Measurements from ENCODE around the gene TXNDC17.

Gene TXNDC17

DNA sequence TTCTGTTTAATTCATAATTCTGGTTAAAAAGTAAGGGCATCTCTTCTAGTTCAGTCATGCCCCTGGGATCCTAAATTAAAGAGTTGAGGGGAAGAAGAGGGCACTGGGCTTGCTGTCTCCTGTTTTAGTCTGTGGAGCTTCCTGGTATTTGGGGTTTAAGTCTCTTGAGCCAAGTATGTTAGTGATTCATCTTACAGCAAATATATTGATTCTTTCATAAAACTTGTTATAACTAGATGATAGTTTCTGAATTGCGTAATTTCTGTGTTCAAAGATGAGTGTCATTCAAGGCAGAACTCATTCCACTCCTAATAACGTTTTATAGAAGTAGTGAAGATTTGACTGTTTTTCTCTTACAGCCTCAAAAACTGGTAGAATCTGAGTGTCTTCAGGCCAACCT is 1.7 kb downstream of the TXNDC17 start:
- DNase-seq (ENCODE audit: extremely low read depth, insufficient read length): no peak

DNA sequence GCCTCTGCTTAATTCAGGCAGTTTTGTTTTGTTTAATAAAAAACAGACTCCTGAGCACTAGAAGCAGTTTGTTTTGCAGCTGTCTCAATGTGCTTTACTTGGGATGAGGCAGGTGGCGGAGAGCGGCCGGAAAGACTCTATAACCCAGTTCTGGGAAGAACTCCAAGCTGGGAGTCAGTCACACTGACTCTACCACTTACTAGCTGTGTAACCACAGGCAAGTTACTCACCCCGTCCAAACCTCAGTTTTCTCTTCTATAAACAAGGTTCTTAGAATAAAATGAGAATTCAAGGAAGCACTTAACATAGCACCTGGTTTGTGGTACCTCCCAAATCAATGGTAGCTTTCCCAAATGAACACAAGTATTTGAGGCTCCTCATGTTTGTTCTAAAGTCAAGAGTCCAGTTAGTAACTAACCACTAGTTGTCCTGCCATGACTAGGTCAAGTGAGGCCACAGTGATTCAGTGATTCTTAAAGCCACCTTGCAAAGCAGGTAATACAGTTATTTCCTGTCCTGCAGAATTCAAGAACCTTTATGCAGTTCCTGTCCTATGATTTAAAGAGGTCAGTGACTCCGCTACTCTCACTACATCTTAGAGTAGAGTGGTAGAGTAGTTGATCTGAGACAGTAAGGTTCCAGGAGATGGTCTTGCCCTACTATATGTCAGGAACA is 2.7 kb downstream of the TXNDC17 start:
- Histone ChIP-seq H3K4me3 (replicated peaks; ENCODE audit: low read depth, low read length) (no peak overlapping the region), H3K27me3 (replicated peaks; ENCODE audit: control insufficient read depth, insufficient read depth, low read length) (no peaks in the 10 kb centered on the region), H3K36me3 (ENCODE audit: control insufficient read depth, insufficient read depth, low read length) (peaks cover 3% of the 10 kb centered on the region; the same call in 1 of the 2 replicates)
- no peak for DNase-seq (ENCODE audit: extremely low read depth, insufficient read length)
- TF ChIP-seq, protein P1, sequence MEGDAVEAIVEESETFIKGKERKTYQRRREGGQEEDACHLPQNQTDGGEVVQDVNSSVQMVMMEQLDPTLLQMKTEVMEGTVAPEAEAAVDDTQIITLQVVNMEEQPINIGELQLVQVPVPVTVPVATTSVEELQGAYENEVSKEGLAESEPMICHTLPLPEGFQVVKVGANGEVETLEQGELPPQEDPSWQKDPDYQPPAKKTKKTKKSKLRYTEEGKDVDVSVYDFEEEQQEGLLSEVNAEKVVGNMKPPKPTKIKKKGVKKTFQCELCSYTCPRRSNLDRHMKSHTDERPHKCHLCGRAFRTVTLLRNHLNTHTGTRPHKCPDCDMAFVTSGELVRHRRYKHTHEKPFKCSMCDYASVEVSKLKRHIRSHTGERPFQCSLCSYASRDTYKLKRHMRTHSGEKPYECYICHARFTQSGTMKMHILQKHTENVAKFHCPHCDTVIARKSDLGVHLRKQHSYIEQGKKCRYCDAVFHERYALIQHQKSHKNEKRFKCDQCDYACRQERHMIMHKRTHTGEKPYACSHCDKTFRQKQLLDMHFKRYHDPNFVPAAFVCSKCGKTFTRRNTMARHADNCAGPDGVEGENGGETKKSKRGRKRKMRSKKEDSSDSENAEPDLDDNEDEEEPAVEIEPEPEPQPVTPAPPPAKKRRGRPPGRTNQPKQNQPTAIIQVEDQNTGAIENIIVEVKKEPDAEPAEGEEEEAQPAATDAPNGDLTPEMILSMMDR (IDR thresholded peaks at IDR 0.05; ENCODE audit: insufficient read depth, low read length, poor library complexity, severe bottlenecking): no peak

More for the DNA sequence above, 1.7 kb downstream of the TXNDC17 start:
- Histone ChIP-seq H3K4me3 (replicated peaks; ENCODE audit: low read depth, low read length) (no peak overlapping the region), H3K36me3 (ENCODE audit: control insufficient read depth, insufficient read depth, low read length) (peaks cover 3% of the 10 kb centered on the region; the same call in 1 of the 2 replicates), H3K27me3 (replicated peaks; ENCODE audit: control insufficient read depth, insufficient read depth, low read length) (no peaks in the 10 kb centered on the region)
- TF ChIP-seq, protein P1 (IDR thresholded peaks at IDR 0.05; ENCODE audit: insufficient read depth, low read length, poor library complexity, severe bottlenecking): no peak

- H3K36me3 ChIP-seq (ENCODE audit: control insufficient read depth, insufficient read depth, low read length): peaks cover 3% of the 10 kb centered on the region; the same call in 1 of the 2 replicates
Measured at GRCh38 chr17:6648181-6648580, 7.3 kb downstream of the TXNDC17 start.

GRCh38 chr17:6651354-6651918 is 10.6 kb downstream of the TXNDC17 start, which contains the start of the genes C17orf100 and MED31:
TSS of gene C17orf100 (plus strand) at chr17:6651762. CDS start at chr17:6651914, 152 bp downstream.
TSS of gene MED31 (minus strand) at chr17:6651605. CDS start at chr17:6651528, 77 bp downstream.
- no peaks in the 10 kb centered on the region for H3K27me3 ChIP-seq (replicated peaks; ENCODE audit: control insufficient read depth, insufficient read depth, low read length)
- DNase-seq (ENCODE audit: extremely low read depth, insufficient read length): peak; percentile 92
- peaks cover 3% of the 10 kb centered on the region; the same call in 1 of the 2 replicates for H3K36me3 ChIP-seq (ENCODE audit: control insufficient read depth, insufficient read depth, low read length)
- TF ChIP-seq, protein P1 (IDR thresholded peaks at IDR 0.05; ENCODE audit: insufficient read depth, low read length, poor library complexity, severe bottlenecking): no peak
- peak within 1 kb of the TSS; percentile 74 for H3K4me3 ChIP-seq (replicated peaks; ENCODE audit: low read depth, low read length)

More at GRCh38 chr17:6648181-6648580, 7.3 kb downstream of the TXNDC17 start:
- Histone ChIP-seq H3K27me3 (replicated peaks; ENCODE audit: control insufficient read depth, insufficient read depth, low read length) (no peaks in the 10 kb centered on the region), H3K4me3 (replicated peaks; ENCODE audit: low read depth, low read length) (no peak overlapping the region)
- DNase-seq (ENCODE audit: extremely low read depth, insufficient read length): no peak
- TF ChIP-seq, protein P1 (IDR thresholded peaks at IDR 0.05; ENCODE audit: insufficient read depth, low read length, poor library complexity, severe bottlenecking): peak; percentile 35

DNA sequence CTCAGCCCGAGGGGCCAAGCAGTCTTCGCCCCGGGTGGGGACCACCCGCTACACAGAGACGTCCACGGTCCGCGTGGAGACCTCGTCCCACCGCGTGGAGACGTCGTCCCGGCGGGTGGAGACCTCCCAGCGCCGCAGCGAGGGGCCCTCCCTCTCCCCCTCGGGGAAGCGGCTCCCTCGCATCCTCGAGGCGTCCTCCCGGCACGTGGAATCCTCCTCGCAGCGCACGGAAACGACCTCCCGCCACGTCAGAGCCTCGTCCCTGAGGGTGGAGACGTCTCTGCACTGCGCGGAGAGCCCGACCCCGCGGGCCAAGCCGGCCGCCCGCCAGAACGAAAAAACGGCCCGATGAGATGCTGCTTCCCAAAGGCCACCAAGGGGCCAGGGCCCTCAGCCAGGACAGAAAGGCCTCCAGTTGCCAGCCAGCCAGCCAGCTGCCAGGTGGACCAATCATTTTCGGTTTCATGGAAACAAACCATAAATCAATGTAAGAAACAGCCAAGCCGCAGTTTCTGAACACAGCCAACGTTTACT is 11.1 kb downstream of the TXNDC17 start:
- peak; percentile 61 for DNase-seq (ENCODE audit: extremely low read depth, insufficient read length)
- TF ChIP-seq, protein P1 (IDR thresholded peaks at IDR 0.05; ENCODE audit: insufficient read depth, low read length, poor library complexity, severe bottlenecking): no peak

More for the DNA sequence above, 11.1 kb downstream of the TXNDC17 start:
- H3K4me3 ChIP-seq (replicated peaks; ENCODE audit: low read depth, low read length): peak overlapping the region; percentile 74
- H3K27me3 ChIP-seq (replicated peaks; ENCODE audit: control insufficient read depth, insufficient read depth, low read length): no peaks in the 10 kb centered on the region
- no peaks in the 10 kb centered on the region for H3K36me3 ChIP-seq (ENCODE audit: control insufficient read depth, insufficient read depth, low read length)

Measured in GM06990 (cell line).